NOMO-1 treated with dmso at 0.1 percent for 144 hours (cell line): ENCODE data around the gene NXPE1.

Experiments used
- DNase-seq: peaks from one replicate; lab custom pipeline; 2025; ENCODE audit not compliant: unreplicated experiment; lab: John Stamatoyannopoulos, UW

Gene NXPE1

GRCh38 chr11:114563077-114563476, 3.4 kb upstream of the NXPE1 start:
- DNase-seq: no peak

- DNase-seq: no peak
Measured at GRCh38 chr11:114562166-114562916, 2.7 kb upstream of the NXPE1 start.

DNA sequence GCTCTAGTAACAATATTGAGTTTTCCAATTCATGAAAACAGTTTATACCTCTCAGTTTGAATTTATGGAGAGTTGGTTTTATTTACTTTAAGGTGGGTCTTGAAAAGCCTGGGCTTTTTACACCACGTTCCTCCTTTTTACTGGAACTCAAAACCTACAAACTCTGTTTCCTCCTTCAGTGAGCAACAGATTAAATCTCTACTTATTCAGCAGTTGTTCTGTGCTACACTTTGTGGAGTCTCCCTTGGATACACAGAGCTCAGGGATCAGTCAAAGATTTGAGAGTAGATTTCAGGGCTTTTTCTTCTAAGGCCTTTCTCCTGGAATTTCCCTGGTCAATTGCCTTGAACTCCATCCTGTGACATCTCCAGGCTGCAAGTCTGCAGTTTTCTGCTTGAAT, 3.5 kb downstream of the NXPE1 start:
- no peak for DNase-seq

DNA sequence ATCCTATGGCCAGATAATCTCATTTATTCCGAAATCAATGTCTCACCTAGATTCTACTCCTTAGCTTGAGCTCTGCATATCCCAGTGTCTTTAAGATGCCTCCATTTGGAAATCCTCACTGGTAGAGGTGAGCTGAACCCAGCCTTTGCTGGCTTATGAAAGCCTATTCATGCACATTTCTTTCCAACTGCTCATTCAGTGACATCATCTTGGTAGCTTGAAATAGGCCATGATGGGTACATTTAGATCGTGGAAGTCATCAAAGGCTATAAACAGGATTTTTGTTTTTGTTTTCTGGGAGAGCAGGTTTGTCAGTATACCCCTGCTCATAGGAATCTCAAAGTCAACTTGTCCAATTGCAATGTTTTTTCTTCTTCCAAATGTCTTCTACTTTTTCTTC, 6.0 kb downstream of the NXPE1 start:
- no peak for DNase-seq

DNA sequence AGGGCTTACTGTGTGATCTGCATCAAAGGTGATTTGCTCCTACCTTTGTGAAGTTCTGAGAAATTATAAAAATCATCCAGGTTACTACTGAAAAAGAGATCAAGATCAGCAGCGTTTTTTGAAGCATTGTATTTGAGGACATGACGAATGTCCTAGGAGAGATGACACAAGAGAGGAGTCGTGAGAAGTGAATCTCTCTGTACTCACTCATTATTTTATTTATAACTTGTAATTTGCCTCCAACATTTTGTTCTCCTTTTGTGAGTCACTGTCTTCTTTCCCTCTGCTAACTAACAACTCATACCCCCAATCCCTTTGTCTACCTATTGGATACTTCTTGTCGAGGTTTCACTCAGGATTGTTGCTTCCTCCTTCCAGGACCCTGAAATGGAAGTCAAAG, 8.6 kb downstream of the NXPE1 start:
- no peak for DNase-seq

- DNase-seq: no peak
Measured at GRCh38 chr11:114525682-114526081, 34.0 kb downstream of the NXPE1 start.

- no peak for DNase-seq
Measured at GRCh38 chr11:114524122-114524521, 35.6 kb downstream of the NXPE1 start.

GRCh38 chr11:114522818-114523217, 36.9 kb downstream of the NXPE1 start:
- no peak for DNase-seq

GRCh38 chr11:114511538-114511937, 48.1 kb downstream of the NXPE1 start:
- DNase-seq: no peak

DNA sequence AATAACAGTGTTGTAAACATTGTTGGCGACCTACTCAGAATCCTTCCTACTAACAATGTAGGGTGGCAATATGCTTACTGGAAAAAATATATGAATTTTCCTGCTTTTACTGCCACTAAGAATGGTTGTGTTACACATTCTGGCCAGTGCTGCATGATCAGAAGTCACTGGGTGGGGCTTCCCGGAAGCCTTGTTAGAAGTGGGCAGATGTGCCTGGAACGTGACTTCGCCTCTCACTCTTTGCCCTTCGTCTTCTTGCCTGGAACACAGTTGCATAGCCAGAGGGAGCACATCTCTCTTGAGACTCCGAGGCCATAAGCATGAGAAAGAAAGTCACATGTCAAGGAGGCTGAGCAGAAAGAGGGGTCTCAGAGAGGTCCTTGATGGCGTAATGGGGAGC, 48.6 kb downstream of the NXPE1 start:
- no peak for DNase-seq

- no peak for DNase-seq
Measured at GRCh38 chr11:114501901-114502300, 57.8 kb downstream of the NXPE1 start.

- no peak for DNase-seq
Measured at GRCh38 chr11:114499756-114500155, 59.9 kb downstream of the NXPE1 start.

DNA sequence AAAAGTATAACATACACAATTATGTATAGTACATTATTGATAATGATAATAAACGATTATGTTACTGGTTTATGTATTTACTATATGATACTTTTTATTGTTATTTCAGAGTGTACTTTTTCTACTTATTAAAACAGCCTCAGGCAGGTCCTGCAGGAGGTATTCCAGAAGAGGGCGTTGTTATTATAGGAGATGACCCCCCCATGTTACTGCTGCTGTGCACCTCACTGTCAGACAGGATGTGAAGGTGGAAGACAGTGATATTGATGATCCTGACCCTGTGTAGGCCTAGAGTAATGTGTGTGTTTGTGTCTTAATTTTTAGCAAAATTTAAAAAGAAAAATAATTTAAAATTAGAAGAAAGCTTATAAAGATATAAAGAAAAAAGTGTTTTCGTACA, 62.8 kb downstream of the NXPE1 start:
- no peak for DNase-seq

DNA sequence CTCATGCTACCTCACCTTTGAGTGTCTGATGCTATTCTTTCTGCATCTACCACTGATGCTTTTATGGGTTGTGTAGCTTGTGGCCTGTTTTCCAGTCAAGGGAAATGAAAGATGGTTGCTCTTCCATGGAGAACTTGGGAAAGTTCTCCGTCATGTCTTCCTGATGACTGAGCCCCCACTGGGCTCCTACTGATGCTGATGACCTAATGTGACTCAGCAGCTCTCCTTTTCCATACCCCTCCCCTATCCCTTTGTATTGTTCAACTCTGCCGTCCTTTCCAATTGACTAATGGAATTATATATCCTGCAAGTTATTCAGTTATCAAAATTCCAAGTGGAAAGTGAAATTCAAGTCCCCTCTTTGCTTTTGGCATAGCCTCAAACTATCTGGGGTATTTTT, 75.8 kb downstream of the NXPE1 start:
- no peak for DNase-seq

GRCh38 chr11:114482114-114482513, 77.6 kb downstream of the NXPE1 start:
- no peak for DNase-seq

GRCh38 chr11:114479331-114479730, 80.3 kb downstream of the NXPE1 start:
- DNase-seq: no peak

DNA sequence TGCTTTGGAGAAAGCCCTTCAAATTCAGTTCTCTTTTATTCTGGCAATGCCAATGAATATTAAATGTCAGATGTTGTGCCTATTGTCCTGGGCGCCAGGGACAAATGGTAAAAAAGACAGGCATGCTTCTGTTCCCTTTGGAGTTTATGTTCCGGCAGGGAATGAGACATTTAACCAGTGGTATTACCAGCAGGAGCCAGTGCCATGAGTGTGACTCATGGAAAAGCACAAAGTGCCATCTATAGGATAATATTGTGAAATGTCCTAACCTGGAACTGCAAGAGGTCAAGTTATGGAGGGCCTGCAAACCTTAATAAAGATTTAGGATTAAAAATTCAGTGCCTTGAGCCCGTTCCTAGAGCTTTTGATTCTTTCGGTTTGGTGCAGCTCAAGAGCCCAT, 80.9 kb downstream of the NXPE1 start:
- no peak for DNase-seq

DNA sequence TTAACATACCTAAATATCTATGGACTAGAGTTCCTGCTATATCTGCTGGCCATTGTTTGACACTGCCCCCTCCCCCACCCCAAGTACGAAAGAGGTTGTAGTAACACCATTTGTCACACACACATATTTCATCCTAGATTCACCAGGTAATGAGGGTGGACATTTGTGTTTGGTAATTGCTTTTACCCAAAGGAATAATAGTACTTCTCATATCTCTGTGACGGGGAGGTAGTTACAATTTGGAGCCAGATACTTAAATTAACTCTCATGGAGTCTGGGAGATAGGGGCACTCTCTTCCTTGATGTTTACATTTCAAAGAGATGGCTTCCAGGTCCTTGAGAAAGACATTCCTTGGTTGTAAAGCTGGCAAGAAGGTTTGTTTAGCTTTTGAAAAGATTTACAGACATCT, 81.7 kb downstream of the NXPE1 start:
- DNase-seq: no peak

DNA sequence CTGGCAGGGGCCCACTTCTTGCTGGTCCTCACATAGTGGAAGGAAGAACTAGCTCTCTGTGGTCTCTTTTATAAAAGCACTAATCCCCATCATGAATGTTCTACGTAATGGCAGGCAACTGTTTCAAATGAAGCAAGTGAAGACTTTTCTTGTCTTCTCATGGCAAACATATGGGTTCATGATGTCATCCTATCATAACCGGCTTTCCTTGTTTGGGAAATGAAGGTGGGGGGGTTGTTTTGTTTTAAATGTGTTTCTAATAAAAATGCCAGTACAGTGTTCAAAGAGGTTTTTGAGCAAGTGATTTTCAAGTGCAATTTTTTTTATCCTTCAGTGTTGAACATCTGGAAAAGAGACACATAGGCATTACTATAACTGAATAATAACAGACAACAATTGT, 87.0 kb downstream of the NXPE1 start:
- DNase-seq: no peak
